DMS79 (cell line): ENCODE results near the gene TEC.
"Not testable (repeated sequence)": the region's sequence is repeated elsewhere in the genome, so short reads cannot be mapped to it uniquely, and the experiment has no call there.

ENCODE experiments used
- DNase-seq: peaks from one replicate; lab custom pipeline; 2025; lab: John Stamatoyannopoulos, UW

The TEC gene

DNA sequence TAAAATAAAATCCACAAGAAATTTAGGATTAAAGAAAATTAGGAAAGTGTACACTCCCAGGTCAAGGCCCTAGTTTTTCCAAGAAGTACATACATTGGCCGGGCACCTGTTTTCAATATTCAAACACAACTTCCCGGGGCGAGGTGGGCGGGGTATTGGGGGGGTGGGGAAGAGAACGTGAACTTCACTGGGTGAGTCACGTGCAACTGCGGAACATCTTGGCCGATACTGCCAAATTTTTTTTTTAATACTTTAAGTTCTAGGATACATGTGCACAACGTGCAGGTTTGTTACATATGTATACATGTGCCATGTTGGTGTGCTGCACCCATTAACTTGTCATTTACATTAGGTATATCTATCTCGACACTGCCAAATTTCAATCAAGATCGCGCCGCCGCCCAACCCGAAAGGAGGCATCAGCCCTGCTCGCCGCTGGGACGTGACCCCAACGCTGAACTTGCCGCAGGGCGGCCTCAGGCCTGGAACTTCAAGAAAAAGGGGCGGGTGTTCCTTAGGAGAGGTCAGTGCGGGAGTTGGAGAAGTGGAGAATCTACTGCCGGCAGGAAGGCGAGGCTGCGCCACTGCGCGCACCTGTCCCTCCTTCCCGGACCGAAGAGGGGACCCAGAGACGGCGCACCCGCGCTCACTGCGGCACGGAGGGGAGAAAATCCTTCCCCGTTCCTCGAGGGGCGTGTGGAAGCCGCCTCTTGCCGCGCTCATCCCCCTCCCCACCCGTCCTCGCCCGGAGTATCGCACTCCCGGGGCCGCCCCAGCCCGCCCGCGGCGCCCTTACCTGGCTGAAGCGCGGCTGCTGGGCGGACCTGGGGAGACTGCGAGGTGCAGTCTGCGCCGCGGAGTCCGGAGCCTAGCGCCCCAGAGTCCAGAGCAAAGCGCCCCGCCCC, at the start of gene TEC:
TEC (minus strand) TSS at position 883 of the 905 bp plus-strand sequence. CDS start 41,224 bp downstream, outside the sequence.
- DNase-seq = no peak

DNA sequence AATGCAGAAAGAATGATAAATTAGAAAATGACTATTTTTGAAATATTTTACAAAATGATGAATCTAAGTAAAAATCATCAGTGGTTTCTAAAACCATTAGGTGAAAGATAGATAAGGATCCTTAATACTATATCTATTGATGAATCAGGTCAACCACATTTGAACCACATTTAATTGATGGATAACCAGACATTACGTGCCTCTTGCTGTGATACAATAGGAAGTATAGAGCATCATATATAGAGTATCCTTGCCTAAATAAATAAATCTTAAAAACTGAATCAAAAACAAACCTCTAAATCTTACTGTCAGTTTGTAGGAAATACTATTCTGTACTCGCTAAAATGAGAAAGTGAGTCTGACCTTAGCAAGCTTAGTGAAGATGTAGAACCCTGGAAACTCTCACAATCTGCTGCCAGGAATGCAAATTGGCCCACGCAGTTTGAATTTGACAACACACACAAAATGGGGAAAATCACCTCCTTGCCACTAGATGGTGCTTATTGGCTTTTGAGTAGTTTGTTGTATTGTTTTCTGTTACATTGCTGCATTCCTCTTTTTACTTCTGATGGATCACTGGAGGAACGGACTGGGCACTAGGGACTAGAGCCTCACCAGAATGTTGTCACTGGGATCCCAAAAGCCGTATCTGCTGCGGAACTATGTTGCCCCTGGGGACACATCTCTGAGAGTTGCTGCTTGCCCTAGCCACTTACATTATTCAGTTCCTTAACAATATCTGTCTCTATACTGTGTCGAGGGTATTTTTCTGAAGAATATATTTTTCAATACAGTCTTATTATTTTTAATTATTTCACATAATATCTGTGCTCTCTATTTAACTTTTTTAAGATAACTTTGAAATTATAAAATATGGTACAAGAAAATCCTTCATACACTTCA, 46.3 kb upstream of the TEC start:
- peak; percentile 1 for DNase-seq

DNA sequence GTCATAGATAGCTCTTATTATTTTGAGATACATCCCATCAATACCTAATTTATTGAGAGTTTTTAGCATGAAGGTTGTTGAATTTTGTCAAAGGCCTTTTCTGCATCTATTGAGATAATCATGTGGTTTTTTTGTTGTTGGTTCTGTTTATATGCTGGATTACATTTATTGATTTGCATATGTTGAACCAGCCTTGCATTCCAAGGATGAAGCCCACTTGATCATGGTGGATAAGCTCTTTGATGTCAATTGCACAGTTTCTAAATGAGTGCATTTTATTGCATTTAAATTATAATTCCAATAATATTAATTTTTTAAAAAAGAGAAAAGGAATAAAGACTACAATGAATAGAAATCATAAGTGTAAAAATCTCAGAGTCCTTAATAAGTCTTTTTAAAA, 45.1 kb upstream of the TEC start:
- DNase-seq = not testable (repeated sequence)

- DNase-seq = no peak
These were observed 42.3 kb upstream of the TEC start for GRCh38 chr4:48311896-48312295.

- no peak for DNase-seq
These were observed 39.3 kb upstream of the TEC start for GRCh38 chr4:48308901-48309300.

DNA sequence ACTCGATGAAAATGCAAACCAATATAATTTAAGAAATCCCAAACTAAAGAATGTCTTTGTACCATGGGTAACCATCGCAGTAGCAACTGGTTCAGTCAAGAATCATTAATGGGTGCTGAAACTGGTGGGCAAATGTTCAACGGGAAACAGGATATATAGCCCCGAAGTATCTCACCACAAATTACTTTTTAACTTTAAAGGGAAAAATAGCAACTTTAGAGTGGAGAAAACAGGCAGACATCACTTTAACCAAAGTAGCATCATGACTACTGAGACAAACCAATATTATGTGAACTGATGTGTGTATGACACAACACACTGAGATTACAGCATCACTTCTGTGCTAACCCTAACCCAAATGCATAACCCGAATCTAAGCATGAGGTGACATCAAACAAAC, 37.9 kb upstream of the TEC start:
- no peak for DNase-seq

- DNase-seq = no peak
These were observed 35.9 kb upstream of the TEC start for GRCh38 chr4:48305508-48305907.

- no peak for DNase-seq
These were observed 30.4 kb upstream of the TEC start for GRCh38 chr4:48300004-48300403.

GRCh38 chr4:48299560-48299959, 29.9 kb upstream of the TEC start:
- DNase-seq = no peak

DNA sequence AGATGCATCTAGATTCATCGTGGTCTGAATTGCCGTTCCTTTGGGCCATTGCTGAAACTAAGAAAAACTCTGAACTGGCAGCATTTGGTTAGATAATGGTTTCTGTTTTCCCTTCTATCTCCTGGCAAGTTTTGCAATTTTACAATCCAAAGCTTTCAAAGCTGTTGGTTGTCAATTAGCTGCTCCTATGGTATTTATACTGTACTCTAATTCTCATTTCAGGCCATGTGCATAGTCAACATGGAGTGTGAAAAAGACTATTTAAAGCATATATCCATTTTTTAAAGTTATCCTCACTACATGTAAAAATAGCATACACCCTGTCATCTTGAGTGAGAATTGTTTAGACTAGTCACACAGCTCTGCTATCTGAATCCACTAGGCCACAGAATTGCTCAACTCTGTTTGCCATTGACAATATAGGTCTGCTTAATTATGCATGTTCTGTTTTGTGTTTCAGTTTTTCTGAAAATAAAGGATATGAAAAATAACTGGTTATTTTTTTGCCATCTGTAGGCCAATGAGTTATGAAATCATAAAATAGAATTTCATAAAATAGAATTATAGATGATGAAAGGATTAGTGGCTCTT, 27.7 kb upstream of the TEC start:
- no peak for DNase-seq

DNA sequence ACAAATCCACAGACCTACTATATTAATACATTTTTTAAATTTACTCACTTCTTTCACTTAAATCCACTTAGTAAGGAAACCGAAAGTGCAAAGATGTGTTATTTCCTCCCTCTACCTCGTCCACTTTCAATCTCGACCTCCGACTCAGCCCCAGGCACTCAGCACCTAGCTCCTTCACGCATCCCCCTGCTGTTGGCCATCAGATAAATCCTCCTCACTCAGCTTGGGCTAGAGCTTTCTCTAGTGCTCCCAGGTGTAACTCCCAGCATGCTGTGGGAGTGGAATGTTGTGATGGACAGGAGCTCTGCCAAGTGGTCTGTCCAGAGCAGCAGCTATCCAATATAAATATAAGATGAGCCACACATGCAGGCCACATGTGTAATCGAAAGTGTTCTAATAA, 26.7 kb upstream of the TEC start:
- no peak for DNase-seq

DNA sequence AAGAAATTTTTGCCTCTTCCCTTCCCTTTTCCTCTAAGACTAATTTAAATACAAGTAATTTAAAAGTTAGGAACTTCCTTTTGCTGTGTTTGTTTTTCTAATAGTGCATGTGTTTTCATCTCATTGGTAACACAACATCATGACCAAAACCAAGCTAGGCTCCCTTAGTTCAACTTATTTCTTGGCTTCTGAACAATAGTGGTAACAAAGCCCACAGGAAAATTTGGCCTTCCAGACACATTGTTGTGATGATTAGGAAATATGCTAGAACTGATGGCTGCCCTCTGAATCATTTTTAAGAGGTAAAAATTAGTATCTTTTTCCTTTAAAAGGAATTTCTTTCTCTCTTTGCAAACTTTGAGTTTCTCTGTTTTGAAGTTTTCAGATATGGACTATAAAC, 25.5 kb upstream of the TEC start:
- DNase-seq = no peak

GRCh38 chr4:48292218-48292790, 22.7 kb upstream of the TEC start:
- not testable (repeated sequence) for DNase-seq

GRCh38 chr4:48290146-48290772, 20.6 kb upstream of the TEC start:
- DNase-seq = no peak

DNA sequence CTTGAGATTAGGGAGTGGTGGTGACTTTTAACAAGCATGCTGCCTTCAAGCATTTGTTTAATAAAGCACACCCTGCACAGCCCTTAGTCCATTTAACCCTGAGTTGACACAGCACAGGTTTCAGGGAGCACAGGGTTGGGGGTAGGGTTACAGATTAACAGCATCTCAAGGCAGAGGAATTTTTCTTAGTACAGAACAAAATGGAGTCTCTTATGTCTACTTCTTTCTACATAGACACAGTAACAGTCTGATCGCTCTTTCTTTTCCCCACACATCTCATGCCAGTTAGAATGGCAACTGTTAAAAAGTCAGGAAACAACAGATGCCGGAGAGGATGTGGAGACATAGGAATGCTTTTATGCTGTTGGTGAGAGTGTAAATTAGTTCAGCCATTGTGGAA, 16.4 kb upstream of the TEC start:
- not testable (repeated sequence) for DNase-seq

GRCh38 chr4:48285640-48286039, 16.0 kb upstream of the TEC start:
- DNase-seq = not testable (repeated sequence)

GRCh38 chr4:48275686-48276085, 6.0 kb upstream of the TEC start:
- DNase-seq = no peak

DNA sequence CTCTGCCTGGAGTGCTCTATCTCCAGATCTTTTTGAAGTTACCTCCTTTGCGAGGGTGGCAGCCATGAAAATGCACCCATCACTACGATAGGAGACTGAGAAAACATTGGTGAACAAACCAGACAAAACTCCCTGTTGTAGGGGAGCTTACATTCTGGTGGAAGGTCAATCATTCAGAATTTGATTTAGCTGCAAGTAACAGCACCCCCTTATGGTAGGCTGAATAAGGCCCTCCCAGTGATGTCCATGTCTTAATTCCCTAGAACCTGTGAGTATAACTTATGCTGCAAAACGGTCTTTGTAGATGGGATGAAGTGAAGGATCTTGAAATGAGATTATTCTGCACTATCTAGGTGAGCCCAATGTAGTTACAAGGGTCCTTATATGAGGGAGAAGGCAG, 5.6 kb upstream of the TEC start:
- no peak for DNase-seq

- DNase-seq = no peak
These were observed 2.0 kb upstream of the TEC start for GRCh38 chr4:48271626-48272025.

- no peak for DNase-seq
These were observed 1.4 kb upstream of the TEC start for GRCh38 chr4:48270951-48271473.

- no peak for DNase-seq
These were observed 872 bp upstream of the TEC start for GRCh38 chr4:48270523-48270897.
